K562 (cell line): ENCODE measurements around the gene SLC1A1. TPM values are rescaled to one million over a fixed set of nuclear protein-coding genes. Genes with fewer than 3 reads are reported as not detected.

Experiments used
- CBX1 ChIP-seq: sonication (generic); IDR thresholded peaks from 2 replicates; pipeline ENCODE4 v1.6.1; 2016; ENCODE audit warnings: antibody characterized with exemption, low read depth, mild to moderate bottlenecking
- CCAR2 ChIP-seq: fragments of 200-400 bp; formaldehyde crosslinking; IDR thresholded peaks from 2 replicates; pipeline ENCODE4 v1.6.1; 2017; ENCODE audit warnings: mild to moderate bottlenecking, low read depth, low read length
- CLOCK ChIP-seq: fragments of 250-450 bp; sonication (Bioruptor Pico); IDR thresholded peaks from 2 replicates; pipeline ENCODE4 v1.4.0; 2020; ENCODE audit warnings: mild to moderate bottlenecking, moderate library complexity, borderline replicate concordance
- GABPB2 ChIP-seq: fragments of 250-450 bp; sonication (Bioruptor Pico); conservative IDR thresholded peaks from 2 replicates; pipeline ENCODE4 v1.5.1; 2021; ENCODE audit warnings: mild to moderate bottlenecking
- GMEB1 ChIP-seq: fragments of 250-450 bp; sonication (Bioruptor Pico); IDR thresholded peaks from 2 replicates; pipeline ENCODE4 v1.4.0; 2020; ENCODE audit warnings: mild to moderate bottlenecking
- KHSRP ChIP-seq: fragments of 450-650 bp; IDR thresholded peaks from 2 replicates; pipeline ENCODE4 v1.6.1; 2017
- MBD1 ChIP-seq: fragments of 250-450 bp; sonication (Bioruptor Pico); IDR thresholded peaks from 2 replicates; pipeline ENCODE4 v1.8.0; 2022; ENCODE audit warnings: inconsistent platforms
- RBFOX2 ChIP-seq: fragments of 200-400 bp; formaldehyde crosslinking; IDR thresholded peaks from 2 replicates; pipeline ENCODE4 v1.6.1; 2017; ENCODE audit warnings: low read depth, mild to moderate bottlenecking, low read length, moderate library complexity
- TAF1 ChIP-seq: IDR thresholded peaks from 2 replicates; pipeline ENCODE4 v1.6.1; 2011; ENCODE audit warnings: mild to moderate bottlenecking, low read length, moderate library complexity; ENCODE audit not compliant: insufficient read depth, control insufficient read depth, severe bottlenecking; ENCODE audit errors: extremely low read depth
- YBX1 ChIP-seq: fragments of 450-650 bp; IDR thresholded peaks from 2 replicates; pipeline ENCODE4 v1.7.1; 2016; ENCODE audit warnings: mild to moderate bottlenecking
- ZBED1 ChIP-seq: IDR thresholded peaks from 2 replicates; pipeline ENCODE4 v1.6.1; 2014
- ZKSCAN8 ChIP-seq: fragments of 200-800 bp; sonication (Bioruptor generic); IDR thresholded peaks from 2 replicates; pipeline ENCODE4 v1.6.1; 2016; ENCODE audit warnings: missing genetic modification characterization, missing compliant biosample characterization
- ZNF717 ChIP-seq: fragments of 250-450 bp; sonication (Bioruptor Pico); IDR thresholded peaks from 2 replicates; pipeline ENCODE4 v1.5.0; 2021
- ZNF766 ChIP-seq: fragments of 200-800 bp; sonication (Bioruptor generic); conservative IDR thresholded peaks from 2 replicates; pipeline ENCODE4 v1.6.1; 2016; ENCODE audit warnings: missing genetic modification characterization, missing compliant biosample characterization
- polyA plus RNA-seq, 8 experiments: library from polyadenylated mRNA; depleted of rRNA in 4 of 8; stranded (reverse) in 5 of 8; unstranded in 3 of 8; fragments of >200 nt; fragmentation: Nextera tagmentation in 2 of 8; fragmentation: Illumina TruSeq in 1 of 8; extraction: Ambion mirVana in 2 of 8; extraction: Trizol in 1 of 8; gene quantifications; 2 replicates each; pipeline versions ENCODE4 v1.2.1 to v1.2.3, GENCODE V29; 2011 to 2014; ENCODE audit warnings: inconsistent platforms in 1 of 8, missing spikeins in 1 of 8
- total RNA-seq, 7 experiments: library from RNA; depleted of rRNA in 6 of 7; stranded (reverse); fragments of >200 nt in 6 of 7; fragmentation: Illumina TruSeq in 2 of 7; extraction: Trizol in 2 of 7; gene quantifications; 2 replicates each; pipeline versions ENCODE4 v1.2.1 to v1.2.3, GENCODE V29; 2011 to 2021; ENCODE audit warnings: low replicate concordance in 1 of 7

The SLC1A1 gene
- total and polyA plus RNA-seq, 9 of the 15 experiments (the other 6 are each of a cell fraction or from before 2014, with no cell fraction given) = 0.11 to 0.16 TPM; not detected in 7

- TF ChIP-seq GMEB1 (CRISPR knock-in tag) = no peak
- TF ChIP-seq ZBED1 = no peak
- TF ChIP-seq CCAR2 = no peak
- no peak for TF ChIP-seq YBX1
- TF ChIP-seq ZKSCAN8 (CRISPR knock-in tag) = no peak
- no peak for TF ChIP-seq CLOCK (CRISPR knock-in tag)
- no peak for TF ChIP-seq GABPB2 (CRISPR knock-in tag)
- no peak for TF ChIP-seq ZNF717
- no peak for TF ChIP-seq RBFOX2
- TF ChIP-seq TAF1 = no peak
- no peak for TF ChIP-seq MBD1 (CRISPR knock-in tag)
- TF ChIP-seq ZNF766 (CRISPR knock-in tag) = no peak
- TF ChIP-seq CBX1 = no peak
- TF ChIP-seq KHSRP = no peak
- TF ChIP-seq, all 486 proteins: peak for 0
Measured at GRCh38 chr9:4541856-4542255, 51.6 kb downstream of the SLC1A1 start (continued).
